HG03571 (cell line): Measurements from ENCODE around the gene CALML3.
"Not testable (repeated sequence)": the region's sequence is repeated elsewhere in the genome, so short reads cannot be mapped to it uniquely, and the experiment has no call there.

Source experiments
- ATAC-seq: cut with Tn5 transposase; IDR thresholded peaks from one replicate; pipeline ENCODE4 v1.9.1; 2021; ENCODE audit not compliant: unreplicated experiment

Gene CALML3

GRCh38 chr10:5552376-5553321 lies 27.9 kb downstream of the CALML3 start:
- ATAC-seq: no peak

DNA sequence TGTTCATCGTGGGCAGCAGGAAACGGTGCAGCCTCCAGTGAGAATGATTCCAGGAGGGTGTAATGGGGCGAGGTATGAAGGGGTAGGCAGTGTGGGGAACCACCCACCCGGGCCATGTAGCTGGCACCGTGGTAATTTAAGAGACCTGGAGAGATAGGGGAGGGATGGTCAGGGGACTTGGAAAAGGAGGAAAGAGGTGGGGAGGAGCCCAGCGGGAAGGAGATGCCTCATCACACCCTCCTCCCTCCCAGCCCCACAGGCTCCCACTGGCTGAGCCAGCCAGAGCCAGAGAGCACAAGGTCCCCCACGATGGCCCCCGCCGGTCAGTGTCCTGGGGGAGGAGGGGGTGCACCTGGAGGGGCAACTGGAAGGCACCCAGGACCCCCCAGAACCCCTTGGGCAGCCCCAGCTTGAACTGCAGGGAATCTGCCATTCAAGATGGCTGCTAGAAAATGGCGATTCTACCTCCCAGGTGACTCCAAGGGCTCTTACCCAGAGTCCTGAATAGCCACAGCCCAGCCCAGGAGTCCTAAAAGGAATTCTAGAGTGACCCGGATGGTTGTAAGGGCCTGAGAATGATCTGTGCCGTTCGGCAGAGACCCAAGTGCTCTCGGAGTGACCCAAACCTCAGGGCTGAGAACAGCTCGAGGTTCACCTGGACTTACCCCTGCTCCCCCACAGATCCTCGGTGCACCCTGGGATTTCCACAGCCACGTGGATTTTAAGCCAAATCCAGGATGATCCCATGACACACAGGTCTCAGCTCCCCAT lies 28.8 kb downstream of the CALML3 start:
- ATAC-seq: no peak

GRCh38 chr10:5555021-5555510 lies 30.3 kb downstream of the CALML3 start:
- ATAC-seq: no peak

DNA sequence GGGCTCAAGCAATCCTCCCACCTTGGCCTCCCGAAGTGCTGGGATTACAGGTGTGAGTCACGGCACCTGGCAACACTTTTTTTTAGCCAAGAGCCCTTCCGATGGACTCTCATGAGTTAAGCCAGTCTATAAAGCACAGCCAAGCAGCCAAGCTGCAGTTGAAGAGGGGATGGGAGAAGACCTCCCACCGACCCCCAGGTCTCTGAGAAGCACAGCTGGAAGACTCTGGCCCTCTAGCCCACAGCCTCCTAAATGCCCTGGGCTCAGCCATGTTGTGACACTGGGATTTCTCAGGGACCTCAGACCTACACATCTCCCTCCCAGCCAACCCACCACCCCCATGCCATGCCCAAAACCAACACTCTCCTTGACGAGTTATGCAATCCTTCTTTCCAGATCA lies 31.1 kb downstream of the CALML3 start:
- ATAC-seq: no peak

DNA sequence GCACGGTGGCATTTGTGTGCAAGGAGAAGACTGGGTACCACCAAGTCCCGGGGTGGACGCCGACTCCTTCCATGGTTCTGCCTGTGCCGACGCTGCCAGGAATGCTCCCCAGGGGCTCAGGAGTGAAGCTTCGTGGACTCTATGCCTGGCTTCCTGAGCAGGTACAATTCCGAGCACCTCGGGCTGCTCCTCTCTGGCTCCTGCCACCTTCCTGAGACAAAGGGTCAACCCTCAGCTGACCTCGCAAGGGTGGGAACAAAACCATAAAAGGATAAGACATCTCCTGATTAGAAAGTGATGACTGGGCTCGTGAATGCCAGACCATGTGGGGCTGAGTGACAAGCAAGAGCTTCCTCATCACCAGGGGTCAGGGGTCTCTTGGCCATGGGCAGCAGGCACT lies 31.8 kb downstream of the CALML3 start:
- no peak for ATAC-seq

DNA sequence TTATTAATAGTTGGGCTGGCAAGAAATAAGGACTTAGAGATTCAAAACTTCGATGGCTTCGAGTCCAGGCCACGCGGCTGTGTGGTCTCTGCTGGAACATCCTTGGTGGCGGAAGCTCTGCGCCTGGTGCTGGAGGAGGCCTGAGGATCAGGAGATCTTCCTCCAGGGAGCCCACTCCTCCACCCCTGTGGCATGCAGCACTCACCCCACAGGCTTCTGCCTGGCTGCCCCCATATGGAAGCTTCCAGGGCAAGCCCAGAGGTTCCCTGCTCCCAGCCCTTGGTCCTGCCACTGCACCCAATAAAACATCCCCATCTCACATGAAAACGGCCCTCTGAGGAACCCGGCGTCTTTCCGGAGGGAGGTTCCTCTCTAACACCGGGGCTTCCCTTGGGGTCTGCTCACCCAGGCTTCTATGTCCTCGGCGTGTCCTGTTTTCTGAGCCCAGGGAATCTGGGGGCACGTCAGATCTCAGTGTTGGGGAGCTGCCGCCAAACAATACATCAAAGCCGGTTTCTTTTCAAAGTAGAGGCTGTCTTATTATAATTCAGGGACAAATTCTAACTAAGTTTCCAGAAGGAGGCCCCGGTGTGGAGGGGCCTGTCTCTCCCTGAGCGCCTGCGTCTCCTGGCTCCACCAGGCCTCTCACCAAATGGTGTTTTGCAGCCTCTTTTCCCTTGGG lies 32.4 kb downstream of the CALML3 start:
- no peak for ATAC-seq

DNA sequence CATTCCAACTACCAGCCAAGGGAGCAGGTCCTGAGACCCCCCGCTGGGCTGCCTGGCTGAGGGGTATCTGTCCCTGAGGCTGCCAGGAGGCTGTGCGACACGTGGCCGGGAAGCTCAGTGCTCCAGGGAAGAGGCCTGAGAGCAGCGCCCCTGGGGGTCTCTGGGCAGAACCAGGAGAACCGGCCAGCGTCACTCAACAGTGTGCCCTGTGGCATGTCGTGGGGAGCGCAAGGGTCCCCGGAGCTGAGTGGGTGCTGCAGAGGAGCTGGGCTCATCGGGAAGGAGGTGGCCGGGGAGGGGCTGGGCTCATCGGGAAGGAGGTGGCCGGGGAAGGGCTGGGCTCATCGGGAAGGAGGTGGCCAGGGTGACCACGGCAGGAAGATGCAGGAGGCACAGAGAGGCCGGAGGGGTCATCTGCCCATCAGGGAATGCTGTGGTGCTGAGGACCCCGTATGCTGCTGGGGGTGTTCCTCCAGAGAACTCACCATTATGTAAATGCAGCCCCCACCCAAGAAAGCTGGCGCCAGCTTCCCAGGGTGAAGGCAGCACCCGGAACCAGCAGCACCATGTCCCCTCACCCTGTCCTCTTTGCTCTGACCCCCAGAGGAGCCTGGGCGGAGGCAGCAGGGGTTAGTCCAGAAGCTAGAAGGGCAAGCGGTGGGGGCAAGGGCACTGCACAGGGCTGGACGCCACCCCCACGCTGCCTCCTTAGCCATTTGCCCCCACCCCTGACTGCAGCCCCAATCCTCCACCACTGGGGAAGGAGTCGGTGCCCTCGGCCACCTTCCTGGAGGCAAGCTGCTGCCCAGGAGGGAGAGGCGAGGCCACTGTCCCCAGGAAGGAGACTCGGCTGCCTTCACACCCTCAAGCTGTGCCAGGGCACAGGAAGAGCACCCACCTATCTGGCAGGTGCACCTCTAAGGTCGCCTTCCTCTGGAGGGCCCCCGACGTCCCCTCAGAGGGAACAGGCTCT lies 33.3 kb downstream of the CALML3 start:
- ATAC-seq: no peak

DNA sequence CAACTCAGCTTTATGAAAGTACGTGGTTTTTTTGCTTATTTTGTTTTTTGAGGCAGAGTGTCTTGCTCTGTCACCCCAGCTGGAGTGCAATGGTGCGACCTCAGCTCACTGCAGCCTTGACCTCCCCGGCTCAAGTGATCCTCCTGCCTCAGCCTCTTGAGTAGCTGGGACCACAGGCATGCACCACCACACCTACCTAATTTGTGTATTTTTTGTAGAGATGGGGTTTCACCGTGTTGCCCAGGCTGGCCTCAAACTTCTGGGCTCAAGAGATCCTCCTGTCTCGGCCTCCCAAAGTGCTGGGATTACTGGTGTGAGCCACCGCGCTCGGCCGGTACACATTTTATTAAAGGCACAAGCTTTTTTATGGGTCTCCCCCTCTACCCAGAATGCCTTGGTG lies 34.3 kb downstream of the CALML3 start:
- ATAC-seq: not testable (repeated sequence)

DNA sequence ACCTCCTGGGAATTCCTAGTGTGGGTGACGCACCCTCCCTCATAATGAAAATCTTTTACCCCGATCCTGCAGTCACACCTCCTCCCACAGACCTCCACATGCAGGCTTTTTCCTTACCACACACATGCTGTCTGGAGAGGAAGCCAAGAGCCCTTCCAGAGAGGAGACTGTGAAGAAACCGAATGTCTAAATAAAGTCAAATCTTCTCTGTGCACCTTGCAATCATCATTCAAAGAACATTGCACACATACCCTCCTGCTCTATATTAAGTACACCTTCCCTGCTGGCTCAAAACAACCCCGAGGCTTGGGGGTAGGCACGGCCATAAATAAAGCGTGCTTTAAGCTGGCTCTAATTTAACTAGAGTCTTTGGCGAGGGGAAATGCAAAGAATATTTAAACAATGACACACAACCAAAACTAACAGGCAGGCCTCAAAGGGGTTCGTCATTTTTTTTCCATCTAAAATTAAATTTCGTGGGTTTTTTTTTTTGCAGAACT lies 34.9 kb downstream of the CALML3 start:
- ATAC-seq: no peak

DNA sequence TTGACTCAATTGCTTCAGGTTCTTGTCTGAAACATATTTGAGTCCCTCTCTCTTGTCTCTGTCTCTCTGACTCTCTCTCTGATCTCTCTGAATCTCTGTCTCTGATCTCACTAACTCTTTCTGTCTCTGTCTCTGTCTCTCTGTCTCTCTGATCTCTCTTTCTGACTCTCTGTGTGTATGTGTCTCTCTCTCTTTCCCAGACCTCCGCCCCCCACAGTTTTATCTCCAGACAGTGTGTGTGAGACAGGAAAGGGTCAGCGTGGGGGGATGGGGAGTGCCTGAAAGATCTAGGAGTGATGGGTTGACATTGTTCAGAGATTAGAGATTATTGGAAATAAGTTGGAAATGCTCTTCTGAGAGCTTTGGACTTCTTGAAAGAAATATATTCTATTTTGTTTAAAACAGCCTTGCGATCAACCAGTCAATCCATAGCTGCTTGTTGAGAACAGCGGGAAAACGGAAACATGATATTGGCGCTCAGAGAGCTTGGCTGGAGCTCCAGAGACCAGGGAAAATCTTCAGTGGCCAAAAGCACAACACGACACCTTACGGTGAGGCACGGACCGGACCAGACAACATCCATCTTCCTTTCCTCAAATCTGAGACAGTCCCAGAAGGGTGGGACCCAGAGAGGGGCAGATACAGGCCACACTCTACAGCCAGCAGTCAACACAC lies 35.5 kb downstream of the CALML3 start:
- ATAC-seq: no peak

DNA sequence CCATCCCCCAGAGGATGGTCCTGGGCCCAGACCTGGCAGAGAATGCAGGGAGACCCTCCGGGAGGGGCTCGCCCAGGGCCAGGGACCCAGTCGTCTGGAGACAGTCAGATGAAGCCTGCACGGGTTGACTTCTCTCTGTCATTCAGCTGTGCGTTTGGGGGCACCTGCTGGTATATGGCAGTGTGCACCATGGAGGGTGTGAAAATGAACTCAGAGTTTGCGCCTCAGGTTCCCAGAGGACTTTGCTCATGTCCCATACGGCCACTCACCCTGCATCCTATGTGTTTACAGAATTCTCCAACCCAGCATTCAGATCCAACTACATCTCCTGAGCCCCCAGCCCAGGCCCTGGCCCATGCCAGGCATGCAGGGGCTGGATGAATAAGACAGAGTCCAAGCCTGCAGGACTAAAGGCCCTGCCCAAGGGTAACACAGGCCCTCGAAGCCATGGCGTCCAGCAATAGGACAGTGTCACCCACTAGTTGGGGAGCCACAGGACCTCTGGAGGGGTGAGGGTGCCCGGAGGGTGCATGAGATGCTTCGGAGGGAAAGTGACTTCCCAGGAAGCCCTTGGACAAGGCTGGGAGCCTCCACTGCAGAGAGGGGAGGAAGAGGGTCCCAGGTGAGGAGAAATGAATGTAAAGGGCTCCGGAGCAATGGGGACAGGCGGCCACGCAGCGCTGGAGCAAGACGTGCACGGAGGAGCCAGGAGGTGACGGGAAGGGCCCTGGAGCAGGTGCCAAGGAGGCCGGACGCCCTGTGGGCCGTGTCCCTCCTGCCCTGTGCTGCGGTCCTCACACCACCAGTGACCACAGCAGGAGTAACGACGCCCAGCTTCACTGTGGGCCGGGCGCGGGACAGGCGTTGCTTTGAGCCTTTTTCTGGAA lies 36.3 kb downstream of the CALML3 start:
- ATAC-seq: no peak

- ATAC-seq: no peak
Observed at GRCh38 chr10:5561704-5562645, 37.2 kb downstream of the CALML3 start.

GRCh38 chr10:5563321-5563961 lies 38.7 kb downstream of the CALML3 start:
- ATAC-seq: no peak

- no peak for ATAC-seq
Observed at GRCh38 chr10:5563991-5564536, 39.3 kb downstream of the CALML3 start.

DNA sequence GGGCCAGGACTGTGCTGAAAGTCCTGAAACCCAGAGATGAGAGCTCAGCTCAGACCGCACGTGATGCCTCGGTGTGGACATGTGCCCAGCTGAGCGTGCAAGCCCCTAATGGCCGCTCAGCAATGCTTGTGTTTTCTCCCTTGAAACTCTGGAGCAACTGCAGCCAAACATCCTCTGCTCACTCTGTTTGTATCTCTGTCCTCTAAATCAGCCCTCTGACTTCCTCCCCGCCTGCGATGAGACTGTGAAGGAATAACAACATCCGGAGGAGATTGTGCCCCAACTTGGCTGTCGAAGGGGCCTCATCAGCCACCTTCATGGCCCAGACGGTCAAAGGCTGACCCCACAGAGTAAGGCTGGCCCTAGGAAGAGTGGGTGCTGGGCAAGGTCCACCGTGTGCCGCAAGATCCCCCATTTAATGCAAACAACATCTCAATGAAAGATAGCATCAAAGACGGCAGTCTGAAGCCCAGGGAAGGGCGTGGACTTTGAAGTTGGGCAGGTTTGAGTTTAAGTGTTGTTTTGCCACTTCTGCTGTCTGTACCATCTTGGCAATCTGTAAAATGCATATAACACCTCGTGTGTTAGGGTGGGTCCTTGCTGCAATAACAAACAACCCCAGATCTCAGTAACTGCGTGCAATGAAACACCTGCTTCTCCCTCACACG lies 39.9 kb downstream of the CALML3 start:
- no peak for ATAC-seq

DNA sequence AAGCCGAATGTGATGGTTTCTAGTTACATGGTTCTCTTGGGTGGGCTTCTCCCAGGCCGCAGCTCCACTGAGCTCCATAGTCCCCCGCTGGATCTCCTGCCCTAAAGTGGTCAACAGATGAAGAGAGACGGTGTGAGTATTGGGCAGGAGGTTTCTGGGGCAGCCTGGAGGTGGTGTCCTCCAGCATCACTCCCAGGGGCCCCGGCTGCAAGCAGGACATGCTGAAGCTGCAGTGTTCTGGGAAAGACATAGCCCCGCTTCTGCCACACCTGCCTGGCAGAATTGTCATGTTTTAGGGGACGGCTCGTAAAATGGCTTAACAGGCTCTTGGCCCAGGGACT lies 40.4 kb downstream of the CALML3 start:
- no peak for ATAC-seq
